Measurements from ENCODE around the gene MAZ. TPM values are rescaled to one million over a fixed set of nuclear protein-coding genes. Genes with fewer than 3 reads are reported as not detected.
"Not testable (repeated sequence)": the region's sequence is repeated elsewhere in the genome, so short reads cannot be mapped to it uniquely, and the experiment has no call there.

The MAZ gene
- total RNA-seq (2014; rRNA removed; shearing (Covaris generic)): 163 and 182 TPM in 2 replicates
- polyA plus RNA-seq (2015; cell fraction: cytosol; rRNA removed): 187 and 234 TPM in 2 replicates
- polyA plus RNA-seq (2015; cell fraction: nucleus; rRNA removed): 183 and 275 TPM in 2 replicates

DNA sequence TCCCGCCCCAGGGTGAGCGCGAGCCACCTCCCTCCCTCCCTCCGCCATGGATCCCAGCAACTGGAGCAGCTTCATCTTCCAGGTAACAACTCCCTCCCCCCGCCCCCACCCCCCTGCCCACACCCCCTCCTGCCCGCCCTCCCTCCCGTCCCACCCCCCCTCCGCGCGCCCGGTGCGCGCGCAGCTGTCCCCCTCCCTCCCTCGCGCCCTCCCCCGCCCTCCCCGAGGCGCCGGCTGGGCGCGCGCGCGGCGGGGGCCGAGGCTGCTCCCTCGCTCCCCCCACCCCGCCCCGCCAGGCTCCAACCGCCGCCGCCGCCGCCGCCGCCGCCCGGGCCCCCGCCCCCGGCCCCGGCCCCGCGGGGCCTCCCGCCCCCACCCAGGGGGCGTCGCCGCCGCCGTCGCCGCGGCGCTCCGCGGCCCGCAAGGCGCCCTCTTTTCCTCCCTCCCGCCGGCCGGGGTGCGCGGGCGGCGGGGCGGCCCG lies at the start of gene MAZ:
Gene MAZ (plus strand): TSS at position 431 of the 481 bp plus-strand sequence. CDS start 173 bp downstream, outside the sequence.
- in situ Hi-C loops (cut with HindIII; ENCODE audit: low pct_unique_long_range_greater_than_20kb, low sequenced_read_pairs): no loop called here
- peak; percentile 82 for DNase-seq (ENCODE audit: low read depth, low spot score)

DNA sequence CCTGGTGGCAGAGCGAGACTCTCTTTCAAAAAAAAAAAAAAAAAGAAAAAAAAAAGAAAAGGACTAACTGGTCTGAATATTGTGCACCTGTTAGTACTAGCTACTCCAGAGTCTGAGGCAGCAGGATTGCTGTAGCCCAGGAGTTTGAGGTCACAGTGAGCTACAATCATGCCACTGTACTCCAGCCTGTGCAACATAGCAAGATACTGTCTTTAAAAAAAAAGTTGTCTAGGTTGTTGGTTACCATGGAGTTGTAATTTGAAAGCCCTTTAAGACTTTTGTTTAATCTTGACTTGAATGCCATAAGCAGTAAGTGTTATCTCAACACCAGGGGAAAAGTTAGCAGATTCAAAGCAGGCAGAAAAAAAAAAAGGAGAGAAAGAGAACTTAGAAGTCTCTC lies 49.7 kb upstream of the MAZ start:
- in situ Hi-C loops (cut with HindIII; ENCODE audit: low pct_unique_long_range_greater_than_20kb, low sequenced_read_pairs): no loop called here
- DNase-seq (ENCODE audit: low read depth, low spot score): no peak

DNA sequence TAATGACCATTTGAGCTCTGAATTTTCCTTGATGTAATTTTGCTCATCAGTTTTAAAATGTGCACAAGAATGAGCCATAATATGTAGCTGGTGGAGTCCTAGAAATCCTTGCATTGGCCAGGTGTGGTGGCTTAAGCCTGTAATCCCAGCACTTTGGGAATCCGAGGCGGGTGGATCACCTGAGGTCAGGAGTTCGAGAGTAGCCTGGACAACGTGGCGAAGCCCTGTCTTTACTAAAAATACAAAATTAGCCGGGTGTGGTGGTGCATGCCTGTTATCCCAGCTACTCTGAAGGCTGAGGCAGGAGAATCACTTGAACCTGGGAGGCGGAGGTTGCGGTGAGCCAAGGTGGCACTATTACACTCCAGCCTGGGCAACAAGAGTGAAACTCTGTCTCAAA lies 49.2 kb upstream of the MAZ start:
- DNase-seq (ENCODE audit: low read depth, low spot score); in situ Hi-C loops (cut with HindIII; ENCODE audit: low pct_unique_long_range_greater_than_20kb, low sequenced_read_pairs): not testable (repeated sequence)

DNA sequence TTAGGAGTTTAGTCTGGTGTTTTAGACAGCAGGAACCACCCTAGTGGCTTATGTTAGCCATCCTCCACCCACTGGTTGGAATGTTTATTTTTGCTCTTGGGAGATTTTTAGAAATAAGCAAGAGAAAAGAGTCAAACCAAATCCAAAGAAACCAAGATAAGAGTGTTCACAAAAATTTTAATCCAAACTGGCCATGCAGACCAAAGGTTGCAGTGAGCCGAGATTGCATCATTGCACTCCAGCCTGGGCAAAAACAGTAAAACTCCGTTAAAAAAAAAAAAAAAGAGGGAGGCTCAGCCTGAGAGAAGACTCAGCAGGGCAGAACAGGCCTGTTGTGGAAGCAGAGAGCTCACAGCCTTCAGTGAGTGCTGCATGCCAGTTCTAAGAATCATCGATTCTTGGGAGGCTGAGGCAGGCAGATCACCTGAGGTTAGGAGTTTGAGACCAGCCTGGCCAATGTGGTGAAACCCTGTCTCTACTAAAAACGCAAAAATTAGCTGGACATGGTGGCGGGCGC lies 48.3 kb upstream of the MAZ start:
- in situ Hi-C loops (cut with HindIII; ENCODE audit: low pct_unique_long_range_greater_than_20kb, low sequenced_read_pairs): no loop called here
- no peak for DNase-seq (ENCODE audit: low read depth, low spot score)

DNA sequence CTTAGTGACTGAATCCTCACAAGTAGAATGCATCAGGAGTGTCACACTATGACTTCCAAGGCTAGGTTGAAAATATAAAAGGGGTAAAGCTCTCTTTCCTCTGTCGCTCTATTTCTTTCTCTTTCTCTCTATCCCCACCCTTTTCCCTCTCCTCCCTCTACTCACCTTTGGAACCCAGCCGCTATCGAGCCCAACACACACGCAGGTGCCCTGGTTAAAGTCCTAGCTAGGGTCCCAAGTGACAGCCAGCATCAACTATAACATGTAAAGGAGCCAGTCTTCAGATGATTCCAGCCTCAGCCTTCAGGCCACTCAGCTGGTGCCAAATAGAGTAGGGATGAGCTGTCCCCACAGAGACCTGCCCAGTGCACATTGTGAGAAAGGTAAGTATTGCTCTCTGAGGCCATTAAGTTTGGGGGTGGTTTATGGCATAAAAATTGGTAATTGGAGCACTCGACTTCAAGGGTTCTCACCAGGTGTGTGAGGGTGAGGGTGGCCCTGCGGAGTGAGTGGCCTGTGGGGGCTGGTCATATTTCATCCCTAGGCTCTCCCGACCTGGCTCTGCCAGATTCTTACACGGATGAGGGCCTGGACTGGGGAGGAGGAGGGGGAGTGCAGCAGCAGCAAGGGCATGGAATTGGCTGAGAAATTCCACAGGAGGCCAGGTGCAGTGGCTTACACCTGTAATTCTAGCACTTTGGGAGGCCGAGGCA lies 45.6 kb upstream of the MAZ start:
- no peak for DNase-seq (ENCODE audit: low read depth, low spot score)
- in situ Hi-C loops (cut with HindIII; ENCODE audit: low pct_unique_long_range_greater_than_20kb, low sequenced_read_pairs): no loop called here

DNA sequence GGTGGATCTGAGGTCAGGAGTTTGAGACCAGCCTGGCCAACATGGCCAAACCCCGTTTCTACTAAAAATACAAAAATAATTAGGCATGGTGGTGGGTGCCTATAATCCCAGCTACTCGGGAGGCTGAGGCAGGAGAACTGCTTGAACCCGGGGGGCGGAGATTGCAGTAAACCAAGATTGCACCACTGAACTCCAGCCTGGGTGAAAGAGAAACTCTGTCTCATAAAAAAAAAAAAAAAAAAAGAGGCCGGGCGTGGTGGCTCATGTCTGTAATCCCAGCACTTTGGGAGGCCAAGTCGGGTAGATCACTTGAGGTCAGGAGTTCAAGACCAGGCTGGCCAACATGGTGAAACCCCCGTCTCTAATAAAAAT lies 45.1 kb upstream of the MAZ start:
- in situ Hi-C loops (cut with HindIII; ENCODE audit: low pct_unique_long_range_greater_than_20kb, low sequenced_read_pairs); DNase-seq (ENCODE audit: low read depth, low spot score): not testable (repeated sequence)

DNA sequence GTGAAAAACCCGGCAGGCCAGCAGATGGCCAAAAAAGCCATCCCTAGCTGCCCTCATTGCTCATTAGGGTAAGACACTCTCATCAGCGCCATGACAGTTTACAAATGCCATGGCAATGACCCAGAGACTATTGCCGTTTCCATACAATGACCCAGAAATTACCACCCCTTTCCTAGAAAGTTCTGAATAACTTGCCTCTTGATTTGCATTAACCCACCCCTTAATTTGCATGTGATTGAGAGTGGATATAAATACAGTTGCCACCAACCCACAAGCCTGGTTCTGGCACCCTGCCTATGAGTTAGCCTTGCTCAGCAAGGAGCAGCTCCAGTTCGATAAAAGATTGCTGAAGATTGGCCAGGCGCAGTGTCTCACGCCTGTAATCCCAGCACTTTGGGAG lies 44.4 kb upstream of the MAZ start:
- no peak for DNase-seq (ENCODE audit: low read depth, low spot score)
- in situ Hi-C loops (cut with HindIII; ENCODE audit: low pct_unique_long_range_greater_than_20kb, low sequenced_read_pairs): no loop called here

DNA sequence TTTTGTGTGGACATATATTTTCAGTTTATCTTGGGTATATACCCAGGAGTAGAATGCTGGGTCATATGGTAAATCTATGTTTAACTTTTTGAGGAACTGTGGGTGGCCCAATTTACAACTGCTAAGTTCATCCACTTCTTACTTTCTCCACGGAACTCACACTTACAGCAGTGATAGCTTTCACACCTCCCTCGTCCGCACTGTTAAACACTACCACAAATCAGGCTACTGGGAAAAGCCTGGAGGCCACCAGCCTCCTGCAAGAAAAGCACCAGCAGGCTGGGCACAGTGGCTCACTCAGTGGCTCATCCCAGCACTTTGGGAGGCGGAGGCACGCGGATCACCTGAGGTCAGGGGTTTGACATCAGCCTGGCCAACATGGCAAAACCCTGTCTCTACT lies 43.0 kb upstream of the MAZ start:
- in situ Hi-C loops (cut with HindIII; ENCODE audit: low pct_unique_long_range_greater_than_20kb, low sequenced_read_pairs): no loop called here
- no peak for DNase-seq (ENCODE audit: low read depth, low spot score)

DNA sequence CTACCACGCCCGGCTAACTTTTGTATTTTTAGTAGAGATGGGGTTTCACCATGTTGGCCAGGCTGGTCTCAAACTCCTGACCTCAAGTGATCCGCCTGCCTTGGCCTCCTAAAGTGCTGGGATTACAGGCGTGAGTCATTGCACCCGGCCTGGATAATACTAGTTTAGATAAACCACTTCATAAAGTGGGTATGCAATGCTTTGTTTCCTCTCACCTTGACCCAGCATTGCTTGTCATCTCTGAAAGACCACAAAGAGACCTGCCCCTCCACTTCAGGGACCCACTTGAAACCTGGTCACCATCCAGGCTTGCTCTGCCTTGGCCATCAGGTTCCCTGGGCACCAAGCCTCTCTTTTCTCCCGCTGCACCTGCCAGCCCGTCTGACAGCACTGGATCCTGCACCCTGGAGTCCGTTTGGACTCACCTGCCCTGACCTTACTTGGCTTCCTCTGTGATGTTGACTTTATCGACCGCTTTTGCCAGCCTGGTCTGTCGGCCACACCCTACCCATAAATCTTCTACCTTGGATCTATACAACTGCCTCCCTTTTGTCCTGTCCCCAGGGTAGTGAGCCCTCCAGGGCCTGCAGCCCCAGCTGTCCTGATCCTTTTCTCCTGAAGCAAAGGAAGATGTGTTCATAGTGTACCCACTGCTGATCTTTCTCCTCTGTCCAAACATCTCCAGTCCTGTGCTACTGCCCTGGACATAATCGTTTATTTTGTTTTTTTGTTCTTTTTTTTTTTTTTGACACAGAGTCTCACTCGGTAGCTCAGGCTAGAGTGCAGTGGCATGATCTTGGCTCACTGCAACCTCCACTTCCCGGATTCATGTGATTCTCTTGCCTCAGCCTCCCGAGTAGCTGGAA lies 40.9 kb upstream of the MAZ start:
- in situ Hi-C loops (cut with HindIII; ENCODE audit: low pct_unique_long_range_greater_than_20kb, low sequenced_read_pairs): no loop called here
- no peak for DNase-seq (ENCODE audit: low read depth, low spot score)

DNA sequence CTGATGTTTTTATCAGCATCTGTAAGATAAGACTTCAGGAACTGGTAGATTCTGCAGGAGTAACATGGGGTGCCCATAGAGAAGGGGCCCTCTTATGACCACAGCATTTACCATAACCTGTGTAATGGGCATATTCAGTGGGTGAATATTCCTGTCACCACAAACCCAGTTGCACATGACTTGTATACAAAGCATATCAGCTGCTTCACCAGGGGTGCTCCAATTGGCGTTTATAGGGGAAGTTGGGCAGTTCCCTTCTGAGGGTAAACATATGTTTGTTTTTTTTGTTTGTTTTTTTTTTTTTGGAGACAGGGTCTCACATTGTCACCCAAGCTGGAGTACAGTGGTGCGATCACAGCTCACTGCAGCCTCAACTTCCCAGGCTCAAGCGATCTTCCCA lies 39.8 kb upstream of the MAZ start:
- in situ Hi-C loops (cut with HindIII; ENCODE audit: low pct_unique_long_range_greater_than_20kb, low sequenced_read_pairs): no loop called here

DNA sequence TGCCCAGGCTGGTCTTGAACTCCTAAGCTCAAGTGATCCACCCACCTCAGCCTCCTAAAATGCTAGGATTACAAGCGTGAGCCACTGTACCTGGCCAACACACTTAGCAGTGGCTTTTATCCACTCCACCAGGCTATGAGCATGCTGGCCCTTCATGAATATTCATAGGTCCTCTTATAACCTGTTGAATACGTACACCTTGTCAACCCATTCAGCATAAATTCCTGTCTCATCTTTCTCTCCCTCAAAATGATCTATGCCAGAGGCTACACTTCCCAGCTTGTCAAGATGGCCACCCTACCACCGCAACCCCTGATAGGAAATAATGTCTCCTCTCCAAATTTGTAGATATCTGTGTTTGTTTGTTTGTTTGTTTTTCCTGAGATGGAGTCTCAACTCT lies 39.3 kb upstream of the MAZ start:
- in situ Hi-C loops (cut with HindIII; ENCODE audit: low pct_unique_long_range_greater_than_20kb, low sequenced_read_pairs): no loop called here
- DNase-seq (ENCODE audit: low read depth, low spot score): no peak

More for the DNA sequence above, 39.8 kb upstream of the MAZ start:
- no peak for DNase-seq (ENCODE audit: low read depth, low spot score)

DNA sequence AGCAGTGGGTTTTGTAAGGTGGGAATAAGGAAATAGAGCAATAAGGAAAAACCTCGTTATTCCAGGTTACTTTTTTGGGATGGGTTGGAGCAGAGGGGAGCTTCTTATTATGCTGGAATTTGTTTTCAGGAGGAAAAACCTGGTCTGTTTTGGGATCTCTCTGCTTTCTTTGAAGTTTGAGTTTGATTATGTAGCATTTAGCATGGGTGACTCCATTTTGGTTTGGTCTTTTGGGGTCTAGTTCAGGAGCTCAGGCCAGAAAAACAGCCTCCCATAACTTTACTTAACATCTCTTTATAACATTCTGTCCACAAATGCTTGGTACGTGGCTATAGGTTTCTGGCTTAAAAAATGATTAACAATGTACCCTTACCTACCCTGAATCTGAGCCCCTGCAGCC lies 36.8 kb upstream of the MAZ start:
- in situ Hi-C loops (cut with HindIII; ENCODE audit: low pct_unique_long_range_greater_than_20kb, low sequenced_read_pairs): no loop called here
- no peak for DNase-seq (ENCODE audit: low read depth, low spot score)

DNA sequence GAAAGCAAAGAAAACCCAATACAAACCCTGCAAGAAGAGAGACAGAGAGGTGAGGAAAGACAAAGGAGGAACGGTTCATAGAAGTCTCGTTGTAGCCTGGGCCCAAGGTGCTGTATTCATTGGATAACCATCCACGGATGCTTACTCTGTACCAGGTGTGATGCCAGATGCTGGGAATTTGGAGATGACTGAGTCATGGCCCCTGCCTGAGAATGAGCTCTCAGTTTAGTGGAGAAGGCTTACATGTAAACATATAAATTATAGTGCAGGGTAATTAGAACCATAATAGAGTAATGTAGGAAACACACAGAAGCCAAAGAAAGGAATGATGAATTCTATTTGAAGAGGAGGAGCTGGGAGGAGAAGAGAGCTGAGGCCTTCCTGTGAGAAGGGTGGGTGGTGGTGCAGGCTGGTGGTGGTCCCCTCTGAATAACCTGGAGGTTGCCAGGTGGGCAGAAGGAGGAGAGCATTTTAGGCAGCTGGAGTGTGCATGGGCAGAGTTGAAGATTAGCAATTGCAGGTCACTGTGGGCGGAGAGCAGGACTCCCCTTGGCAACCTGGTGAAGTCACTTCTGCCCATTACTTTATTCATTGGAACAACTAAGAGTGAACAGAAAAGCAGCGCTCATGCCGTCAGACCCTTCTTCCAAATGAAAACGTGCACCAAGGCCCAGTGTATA lies 35.9 kb upstream of the MAZ start:
- DNase-seq (ENCODE audit: low read depth, low spot score): no peak
- in situ Hi-C loops (cut with HindIII; ENCODE audit: low pct_unique_long_range_greater_than_20kb, low sequenced_read_pairs): no loop called here

DNA sequence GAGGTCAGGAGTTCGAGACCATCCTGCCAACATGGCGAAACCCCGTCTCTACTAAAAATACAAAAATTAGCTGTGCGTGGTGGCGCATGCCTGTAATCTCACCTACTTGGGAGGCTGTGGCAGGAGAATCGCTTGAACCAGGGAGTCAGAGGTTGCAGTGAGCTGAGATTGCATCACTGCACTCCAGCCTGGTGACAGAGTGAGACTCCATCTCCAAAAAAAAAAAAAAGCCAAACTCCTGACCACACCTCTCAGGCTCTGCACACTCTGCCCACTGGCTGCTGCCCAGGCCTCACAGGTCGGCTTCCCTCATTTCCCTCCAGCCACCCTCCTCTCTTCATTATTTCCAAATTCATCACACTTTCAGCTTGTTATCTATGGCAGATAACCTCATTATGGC lies 34.0 kb upstream of the MAZ start:
- in situ Hi-C loops (cut with HindIII; ENCODE audit: low pct_unique_long_range_greater_than_20kb, low sequenced_read_pairs); DNase-seq (ENCODE audit: low read depth, low spot score): not testable (repeated sequence)

DNA sequence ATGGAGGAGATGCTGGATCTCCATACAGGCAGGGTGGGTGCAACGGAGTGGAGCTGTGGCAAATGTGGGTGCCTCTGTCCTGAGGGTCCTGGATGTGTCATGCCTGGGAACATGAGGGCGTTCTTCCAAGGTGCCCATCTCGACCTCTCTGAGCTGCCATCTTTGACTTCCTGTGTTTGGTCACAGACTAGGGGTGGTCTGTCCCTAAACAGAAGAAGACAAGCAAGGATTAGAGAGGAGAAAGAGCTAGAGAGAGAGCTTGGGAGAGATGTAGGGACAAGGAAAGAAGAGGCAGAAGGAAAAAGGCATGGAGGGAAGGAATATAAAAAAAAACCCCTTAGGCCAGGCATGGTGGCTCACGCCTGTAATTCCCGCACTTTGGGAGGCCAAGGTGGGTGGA lies 31.6 kb upstream of the MAZ start:
- in situ Hi-C loops (cut with HindIII; ENCODE audit: low pct_unique_long_range_greater_than_20kb, low sequenced_read_pairs): no loop called here
- no peak for DNase-seq (ENCODE audit: low read depth, low spot score)

DNA sequence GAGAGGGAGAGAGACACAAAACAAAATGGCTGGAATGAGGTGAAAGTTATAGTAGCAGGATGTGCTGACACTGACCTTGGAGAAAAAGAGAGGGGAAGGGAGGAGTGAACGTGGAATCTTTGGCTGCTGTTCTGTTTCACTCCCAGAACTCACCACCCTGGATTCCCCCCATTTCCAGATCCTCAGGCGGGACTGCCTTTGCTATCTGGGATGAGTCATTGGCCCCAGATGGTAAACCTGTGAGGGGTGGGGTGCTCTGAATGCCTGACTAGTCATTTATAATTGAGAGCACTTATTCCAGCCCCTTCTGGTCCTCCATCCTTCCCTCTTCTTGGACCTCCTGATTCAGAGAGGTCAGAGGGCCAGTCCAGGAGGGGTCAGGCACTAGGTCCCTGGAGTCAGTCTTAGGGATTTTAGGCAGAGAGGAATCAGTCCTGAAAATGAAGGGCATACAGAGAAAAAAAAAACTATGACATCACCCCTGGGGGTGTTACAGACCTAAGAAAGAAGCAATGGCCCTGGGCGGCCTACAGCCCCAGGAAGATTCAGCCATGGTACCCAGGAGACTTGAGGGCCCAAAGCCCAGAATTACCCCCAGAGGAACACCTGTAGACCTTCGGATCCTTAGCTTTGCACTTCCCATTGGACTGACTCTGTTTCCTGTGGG lies 30.5 kb upstream of the MAZ start:
- in situ Hi-C loops (cut with HindIII; ENCODE audit: low pct_unique_long_range_greater_than_20kb, low sequenced_read_pairs): no loop called here
- DNase-seq (ENCODE audit: low read depth, low spot score): no peak

DNA sequence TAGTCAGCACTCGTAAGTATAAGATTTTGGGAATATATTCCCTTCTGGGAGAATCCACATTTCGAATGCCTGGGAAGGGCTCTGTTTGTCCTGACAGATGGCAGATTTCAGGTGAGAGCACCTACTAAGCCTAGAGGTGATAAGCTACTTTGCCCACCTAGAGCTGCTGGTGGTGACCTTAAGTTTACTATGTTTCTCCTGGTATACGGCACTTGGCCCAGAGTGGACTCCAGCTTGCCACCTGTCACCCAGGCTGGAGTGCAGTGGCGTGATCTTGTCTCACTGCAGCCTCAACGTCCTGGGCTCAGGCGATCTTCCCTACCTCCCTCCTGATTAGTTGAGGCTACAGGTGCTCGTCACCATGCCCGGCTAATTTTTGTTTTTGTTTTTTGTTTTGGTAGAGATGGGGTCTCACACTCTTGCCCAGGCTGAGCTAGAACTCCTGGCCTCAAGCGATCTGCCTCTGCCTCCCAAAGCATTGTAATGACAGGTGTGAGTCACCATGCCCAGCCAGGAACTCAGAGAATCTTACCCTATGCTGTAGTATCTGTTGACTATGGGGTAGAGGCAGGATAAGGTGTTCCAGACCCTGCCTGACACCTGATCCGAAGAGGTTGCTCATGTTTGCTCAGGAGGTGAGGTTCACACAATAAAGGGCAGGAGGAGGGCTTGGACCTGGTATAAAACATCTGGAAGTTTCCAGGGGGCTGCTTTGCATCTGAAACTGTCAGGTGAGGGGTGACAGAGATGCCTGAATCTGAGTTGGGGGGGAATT lies 28.6 kb upstream of the MAZ start, which contains the start of gene ZG16:
Gene ZG16 (plus strand): TSS at position 681 of the 775 bp plus-strand sequence. CDS start 1,011 bp downstream, outside the sequence.
- DNase-seq (ENCODE audit: low read depth, low spot score): no peak
- in situ Hi-C loops (cut with HindIII; ENCODE audit: low pct_unique_long_range_greater_than_20kb, low sequenced_read_pairs): no loop called here

Measured in SK-MEL-5 (cell line).